Thymus (tissue), 11 donors: ENCODE data around the gene TSPOAP1. TPM values are rescaled to one million over a fixed set of nuclear protein-coding genes. Genes with fewer than 3 reads are reported as not detected.

Source experiments
- DNase-seq, 9 donors: peaks; one replicate each; pipeline ENCODE4 v3.0.0-alpha.2; 2013; ENCODE audit warnings: low spot score in 9 of 9, low read depth in 6 of 9, missing footprints in 1 of 9
- H3K27ac ChIP-seq, 2 donors: one replicate each; pipeline ENCODE4 v1.5.1; 2013; ENCODE audit warnings: control low read depth in 1 of 2, low read depth in 1 of 2, low read length in 1 of 2, mild to moderate bottlenecking in 1 of 2, moderate library complexity in 1 of 2
- H3K27me3 ChIP-seq, 2 donors: one replicate each; pipeline ENCODE4 v1.5.1; 2013; ENCODE audit warnings: low read length in 1 of 2; ENCODE audit not compliant: control insufficient read depth in 2 of 2, insufficient read depth in 1 of 2
- H3K36me3 ChIP-seq, 2 donors: one replicate each; pipeline ENCODE4 v1.5.1; 2013; ENCODE audit warnings: low read length in 1 of 2, mild to moderate bottlenecking in 1 of 2, moderate library complexity in 1 of 2; ENCODE audit not compliant: control insufficient read depth in 2 of 2, insufficient read depth in 2 of 2
- H3K4me1 ChIP-seq, 2 donors: one replicate each; pipeline ENCODE4 v1.5.1; 2013; ENCODE audit warnings: low read length in 2 of 2; ENCODE audit not compliant: control insufficient read depth in 2 of 2, insufficient read depth in 2 of 2
- H3K4me3 ChIP-seq, 2 donors: one replicate each; pipeline ENCODE4 v1.5.1; 2013; ENCODE audit warnings: low read length in 2 of 2, control low read depth in 1 of 2, mild to moderate bottlenecking in 1 of 2
- H3K9me3 ChIP-seq, 2 donors: one replicate each; pipeline ENCODE4 v1.5.1; 2013; ENCODE audit warnings: low read length in 1 of 2, mild to moderate bottlenecking in 1 of 2; ENCODE audit not compliant: control insufficient read depth in 2 of 2, insufficient read depth in 1 of 2
- WGBS: extraction: QIAGEN DNeasy Blood & Tissue Kit; methylation state at CpG from one replicate; pipeline ENCODE4 v1.1.7; 2013; 5-methylcytosine and 5-hydroxymethylcytosine counted together
- polyA plus RNA-seq: library from polyadenylated mRNA; stranded (reverse); fragments of 200-250 nt; gene quantifications from one replicate; pipeline ENCODE4 v1.2.3, GENCODE V29; 2013
- total RNA-seq: library from RNA; stranded (reverse); fragments of 120-200 nt; gene quantifications from one replicate; pipeline ENCODE4 v1.2.4, GENCODE V29; 2013
- donor health status: healthy.

Gene TSPOAP1
- total and polyA plus RNA-seq, 2 donors = 12.1 to 45.2 TPM

- Histone ChIP-seq H3K27me3 (no peaks in the 10 kb centered on the region), H3K4me1 (peaks cover 16 to 29% of the 10 kb centered on the region in 2 donors), H3K27ac (peak overlapping the region in 1 of 2 donors; percentile 24), H3K9me3 (no peaks in the 10 kb centered on the region), H3K36me3 (peaks cover 9 to 11% of the 10 kb centered on the region in 2 donors), H3K4me3 (no peak overlapping the region)
- 81% methylated on average over 6 of the region's 6 CpGs for WGBS
- DNase-seq = peak in 1 of 9 donors; percentile 34
Observed at GRCh38 chr17:58354541-58355216, 26.1 kb upstream of the TSPOAP1 start.

DNA sequence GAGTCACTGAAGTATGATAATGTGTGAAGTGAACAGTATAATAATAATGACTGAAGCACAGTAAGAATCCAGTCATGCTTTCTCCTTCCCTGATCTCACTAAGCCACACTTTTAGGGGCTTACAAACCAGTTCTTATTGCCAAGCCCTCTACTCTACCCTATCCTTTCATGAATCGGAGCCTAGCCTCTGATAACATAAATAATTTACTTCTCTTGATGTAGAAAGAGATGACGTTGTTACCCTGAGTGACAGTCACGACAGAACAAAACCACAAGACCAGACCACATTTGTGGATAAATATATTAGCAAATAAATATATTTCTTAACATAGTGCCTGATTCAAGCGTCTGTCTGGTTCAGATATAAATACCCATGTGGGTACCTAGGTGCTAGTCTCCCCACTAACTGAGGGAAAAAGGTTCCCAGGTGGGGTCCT, 24.8 kb upstream of the TSPOAP1 start:
- 48% methylated on average over 4 of the region's 4 CpGs for WGBS
- Histone ChIP-seq H3K36me3 (peaks cover 16 to 24% of the 10 kb centered on the region in 2 donors), H3K4me1 (peaks cover 17 to 29% of the 10 kb centered on the region in 2 donors), H3K9me3 (no peaks in the 10 kb centered on the region), H3K27ac (peak overlapping the region; percentile 89 to 96), H3K4me3 (peak overlapping the region; percentile 87 to 95), H3K27me3 (no peaks in the 10 kb centered on the region)
- DNase-seq = no peak

DNA sequence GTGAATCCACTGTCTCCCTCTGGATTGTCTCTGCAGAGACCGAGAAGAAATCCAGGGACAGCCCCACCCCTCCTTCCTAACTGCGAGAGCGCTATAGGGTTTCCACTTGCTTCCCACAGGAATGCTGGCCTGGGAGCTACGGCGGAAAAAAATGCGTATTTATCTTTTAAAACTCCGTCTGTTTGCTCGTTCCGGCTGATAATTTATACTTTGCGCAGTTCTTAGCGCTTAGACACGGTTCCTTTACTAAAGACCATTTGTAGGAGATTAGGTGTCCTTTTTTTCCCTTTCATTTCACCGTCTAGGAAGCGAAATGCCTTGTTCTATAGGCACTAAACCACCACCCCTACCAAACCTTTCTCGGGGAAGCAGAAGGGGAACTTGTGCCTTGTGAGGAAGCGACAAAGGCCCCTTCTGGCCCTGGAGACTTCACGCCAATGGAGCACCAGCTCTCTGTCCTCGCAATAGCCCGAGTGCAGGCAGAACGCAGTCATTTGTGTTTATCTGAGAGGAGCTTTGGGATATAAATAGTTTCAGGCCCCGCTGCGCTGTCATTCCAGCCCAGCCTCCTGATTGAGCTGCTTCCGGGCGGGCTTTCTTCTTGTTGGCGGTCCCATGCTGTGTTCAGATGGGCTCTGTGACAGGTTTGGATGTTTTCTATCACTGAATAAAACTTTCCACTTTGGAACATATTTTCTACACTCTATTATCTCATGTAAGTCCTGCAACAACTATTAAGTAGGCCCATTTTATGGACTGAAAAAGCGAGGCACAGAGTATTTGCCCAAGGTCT, 24.2 kb upstream of the TSPOAP1 start:
- peak overlapping the region; percentile 87 to 95 for H3K4me3 ChIP-seq
- no peaks in the 10 kb centered on the region for H3K27me3 ChIP-seq
- no peaks in the 10 kb centered on the region for H3K9me3 ChIP-seq
- H3K27ac ChIP-seq = peak overlapping the region; percentile 89 to 96
- 5% methylated on average over 26 of the region's 26 CpGs for WGBS
- peaks cover 20 to 29% of the 10 kb centered on the region in 2 donors for H3K4me1 ChIP-seq
- peak in 3 of 9 donors; percentile 28 to 59 (median 40) for DNase-seq
- H3K36me3 ChIP-seq = peaks cover 20 to 30% of the 10 kb centered on the region in 2 donors

DNA sequence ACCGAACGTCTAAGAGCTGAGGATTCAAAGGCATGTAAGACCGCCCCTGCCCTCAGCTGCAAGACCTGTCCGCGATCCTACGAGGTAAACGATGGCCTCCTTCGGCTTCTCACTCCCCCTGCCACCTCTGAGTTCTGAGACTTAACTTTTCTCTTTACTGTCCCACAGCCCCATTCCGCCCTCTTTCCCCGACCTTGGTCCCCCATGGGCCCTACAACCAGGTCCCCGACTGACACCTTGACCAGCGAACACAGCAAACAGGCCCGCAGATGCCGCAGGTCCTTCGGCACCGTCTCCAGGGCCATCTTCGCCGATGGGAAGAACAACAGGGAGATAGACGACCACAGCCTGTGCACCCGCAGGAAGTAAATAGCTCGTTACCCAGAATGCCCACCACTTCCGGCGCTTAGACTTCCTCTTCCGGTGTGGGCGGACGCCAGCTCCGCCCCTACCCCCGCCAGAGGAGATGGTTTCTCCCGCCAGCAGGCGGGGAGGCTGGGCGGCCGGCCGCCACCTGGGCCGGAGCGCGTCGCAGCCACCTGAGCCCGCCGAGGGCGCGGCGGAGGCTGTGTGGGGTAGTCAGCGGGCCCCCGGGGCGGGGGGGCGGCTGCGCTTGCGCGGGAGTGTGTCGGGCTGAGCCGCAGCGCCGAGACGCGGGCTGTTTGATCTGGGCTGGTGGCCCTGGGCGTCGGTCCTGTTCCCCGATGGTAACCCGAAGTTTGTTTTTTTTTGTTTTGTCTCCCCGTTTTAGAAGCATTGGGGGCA, 23.4 kb upstream of the TSPOAP1 start, which contains the start of gene SUPT4H1:
Gene SUPT4H1 (minus strand): TSS at position 371 of the 765 bp plus-strand sequence. CDS start 66 bp downstream, at position 305.
- Histone ChIP-seq H3K36me3 (peaks cover 23 to 38% of the 10 kb centered on the region in 2 donors), H3K27ac (peak within 1 kb of the TSS; percentile 92 to 96), H3K4me1 (peaks cover 20 to 35% of the 10 kb centered on the region in 2 donors), H3K4me3 (peak within 1 kb of the TSS; percentile 87 to 95), H3K27me3 (no peaks in the 10 kb centered on the region), H3K9me3 (no peaks in the 10 kb centered on the region)
- peak in 7 of 9 donors; percentile 89 to 97 (median 92) for DNase-seq
- WGBS = under 1% methylated on average over 60 of the region's 60 CpGs

GRCh38 chr17:58351182-58351581, 22.6 kb upstream of the TSPOAP1 start:
- Histone ChIP-seq H3K36me3 (peaks cover 31 to 46% of the 10 kb centered on the region in 2 donors), H3K27ac (peak overlapping the region in 1 of 2 donors; percentile 92), H3K9me3 (no peaks in the 10 kb centered on the region), H3K4me3 (peak overlapping the region; percentile 87 to 95), H3K27me3 (no peaks in the 10 kb centered on the region), H3K4me1 (peaks cover 20 to 40% of the 10 kb centered on the region in 2 donors)
- WGBS = 59% methylated on average over 4 of the region's 4 CpGs
- peak in 1 of 9 donors; percentile 20 for DNase-seq

- Histone ChIP-seq H3K4me1 (peaks cover 25 to 52% of the 10 kb centered on the region in 2 donors), H3K4me3 (no peak overlapping the region), H3K27me3 (no peaks in the 10 kb centered on the region), H3K36me3 (peaks cover 40 to 60% of the 10 kb centered on the region in 2 donors), H3K27ac (no peak overlapping the region), H3K9me3 (no peaks in the 10 kb centered on the region)
- no peak for DNase-seq
- 97% methylated on average over 1 of the region's 1 CpG for WGBS
Observed at GRCh38 chr17:58348038-58348437, 19.4 kb upstream of the TSPOAP1 start.

- 97% methylated on average over 4 of the region's 4 CpGs for WGBS
- Histone ChIP-seq H3K9me3 (no peaks in the 10 kb centered on the region), H3K27me3 (no peaks in the 10 kb centered on the region), H3K4me1 (peaks cover 35 to 67% of the 10 kb centered on the region in 2 donors), H3K27ac (peak overlapping the region; percentile 50 to 96), H3K4me3 (no peak overlapping the region), H3K36me3 (peaks cover 43 to 80% of the 10 kb centered on the region in 2 donors)
- DNase-seq = no peak
Observed at GRCh38 chr17:58345500-58345899, 16.9 kb upstream of the TSPOAP1 start.

- H3K9me3 ChIP-seq = no peaks in the 10 kb centered on the region
- 14% methylated on average over 2 of the region's 2 CpGs for WGBS
- DNase-seq = peak in 6 of 9 donors; percentile 62 to 92 (median 78)
- H3K36me3 ChIP-seq = peaks cover 42 to 78% of the 10 kb centered on the region in 2 donors
- peak overlapping the region; percentile 78 to 96 for H3K27ac ChIP-seq
- peaks cover 38 to 74% of the 10 kb centered on the region in 2 donors for H3K4me1 ChIP-seq
- peak overlapping the region; percentile 52 to 63 for H3K4me3 ChIP-seq
- H3K27me3 ChIP-seq = no peaks in the 10 kb centered on the region
Observed at GRCh38 chr17:58344791-58345157, 16.2 kb upstream of the TSPOAP1 start.
